IMR-90 (cell line): ENCODE data around the gene R3HDML. TPM values are rescaled to one million over a fixed set of nuclear protein-coding genes. Genes with fewer than 3 reads are reported as not detected.

Experiments
- ATAC-seq: fragments of 200-7000 bp; cut with Tn5 transposase; 2 replicates; pipeline ENCODE4 v1.9.1; 2020; ENCODE audit warnings: low read depth, mild to moderate bottlenecking, moderate library complexity
- BruUV-seq: library from RNA; stranded (reverse); fragments of 400-500 nt; replicated peaks from 2 replicates; lab custom pipeline; 2021; lab: Mats Ljungman, UMichigan
- CTCF ChIA-PET: fragments of 300-600 bp; formaldehyde crosslinking; extraction: SDS; loops from one replicate; lab custom pipeline; 2021; ENCODE audit warnings: antibody characterized with exemption; lab: Yijun Ruan, JAX
- POLR2A ChIA-PET: fragments of 300-600 bp; sonication (Branson Sonifier 250); formaldehyde crosslinking; loops from one replicate; lab custom pipeline; 2022; ENCODE audit warnings: antibody characterized with exemption; ENCODE audit not compliant: unreplicated experiment; lab: Charles Lee
- DNase-seq: peaks from one replicate; pipeline ENCODE4 v3.0.0; 2013
- H2AFZ ChIP-seq: replicated peaks from 2 replicates; pipeline ENCODE3; 2013; ENCODE audit warnings: low read length, mild to moderate bottlenecking; ENCODE audit not compliant: poor library complexity
- H2AK5ac ChIP-seq: 2 replicates; pipeline ENCODE4 v1.6.1; 2013; ENCODE audit warnings: low read depth, low read length, inconsistent platforms
- H2AK9ac ChIP-seq: replicated peaks from 2 replicates; pipeline ENCODE3; 2013; ENCODE audit warnings: mild to moderate bottlenecking, low read depth, low read length, moderate library complexity; ENCODE audit not compliant: poor library complexity
- H2BK120ac ChIP-seq: 2 replicates; pipeline ENCODE4 v1.6.1; 2013; ENCODE audit warnings: low read depth, low read length, inconsistent platforms
- H2BK15ac ChIP-seq: 3 replicates; pipeline ENCODE4 v1.6.1; 2013; ENCODE audit warnings: low read depth, low read length, inconsistent platforms
- H2BK20ac ChIP-seq: 2 replicates; pipeline ENCODE4 v1.6.1; 2013; ENCODE audit warnings: low read depth, mild to moderate bottlenecking, inconsistent platforms, low read length, moderate library complexity
- H2BK5ac ChIP-seq: 2 replicates; pipeline ENCODE4 v1.6.1; 2013; ENCODE audit warnings: mild to moderate bottlenecking, low read depth, low read length, inconsistent platforms; ENCODE audit not compliant: poor library complexity, severe bottlenecking
- H3K14ac ChIP-seq: replicated peaks from 2 replicates; pipeline ENCODE4 v1.6.1; 2013; ENCODE audit warnings: low read depth, low read length, inconsistent platforms
- H3K18ac ChIP-seq: 2 replicates; pipeline ENCODE4 v1.6.1; 2013; ENCODE audit warnings: low read depth, low read length, control low read depth
- H3K23ac ChIP-seq: 2 replicates; pipeline ENCODE4 v1.6.1; 2013; ENCODE audit warnings: low read depth, low read length, inconsistent platforms
- H3K27ac ChIP-seq: 2 replicates; pipeline ENCODE4 v1.5.1; 2013; ENCODE audit warnings: mild to moderate bottlenecking, control low read depth, low read length; ENCODE audit not compliant: insufficient read depth
- H3K27me3 ChIP-seq: 2 replicates; pipeline ENCODE4 v1.6.1; 2013; ENCODE audit warnings: low read length; ENCODE audit not compliant: control insufficient read depth, insufficient read depth
- H3K36me3 ChIP-seq: 2 replicates; pipeline ENCODE4 v1.6.1; 2013; ENCODE audit warnings: low read length, mixed read lengths; ENCODE audit not compliant: control insufficient read depth, insufficient read depth
- H3K4ac ChIP-seq: 2 replicates; pipeline ENCODE4 v1.6.1; 2013; ENCODE audit warnings: low read depth, low read length, inconsistent platforms
- H3K4me1 ChIP-seq: 2 replicates; pipeline ENCODE4 v1.6.1; 2013; ENCODE audit warnings: low read length, mixed read lengths; ENCODE audit not compliant: control insufficient read depth, insufficient read depth
- H3K4me2 ChIP-seq: 2 replicates; pipeline ENCODE4 v1.6.1; 2013; ENCODE audit warnings: low read depth, mild to moderate bottlenecking, control low read depth, low read length, moderate library complexity
- H3K4me3 ChIP-seq: 2 replicates; pipeline ENCODE4 v1.5.1; 2013; ENCODE audit warnings: low read depth, mild to moderate bottlenecking, control low read depth, low read length, moderate library complexity; ENCODE audit not compliant: insufficient read depth
- H3K56ac ChIP-seq: 2 replicates; pipeline ENCODE4 v1.6.1; 2013; ENCODE audit warnings: low read length, inconsistent platforms; ENCODE audit not compliant: insufficient read depth; ENCODE audit errors: extremely low read depth
- H3K79me1 ChIP-seq, 2 experiments: 2 replicates each; pipeline ENCODE4 v1.6.1; 2013; ENCODE audit warnings: low read length in 2 of 2, inconsistent platforms in 1 of 2, low read depth in 1 of 2
- H3K9ac ChIP-seq: 2 replicates; pipeline ENCODE4 v1.6.1; 2013; ENCODE audit warnings: low read depth, low read length, control low read depth
- H3K9me1 ChIP-seq: 2 replicates; pipeline ENCODE4 v1.6.1; 2013; ENCODE audit warnings: low read length, inconsistent platforms; ENCODE audit not compliant: insufficient read depth
- H3K9me3 ChIP-seq: 2 replicates; pipeline ENCODE4 v1.6.1; 2013; ENCODE audit warnings: low read length; ENCODE audit not compliant: control insufficient read depth, insufficient read depth
- H4K20me1 ChIP-seq: 2 replicates; pipeline ENCODE4 v1.6.1; 2013; ENCODE audit warnings: low read length, inconsistent platforms; ENCODE audit not compliant: insufficient read depth
- H4K5ac ChIP-seq: 2 replicates; pipeline ENCODE4 v1.6.1; 2013; ENCODE audit warnings: mild to moderate bottlenecking, low read depth, low read length, control low read depth
- H4K8ac ChIP-seq, 2 experiments: 2 replicates each; pipeline ENCODE4 v1.6.1; 2013; ENCODE audit warnings: low read depth in 2 of 2, low read length in 2 of 2, control low read depth in 1 of 2, inconsistent platforms in 1 of 2
- H4K91ac ChIP-seq: 2 replicates; pipeline ENCODE4 v1.6.1; 2013; ENCODE audit warnings: low read depth, low read length, inconsistent platforms; ENCODE audit not compliant: insufficient read depth
- CTCF ChIP-seq: conservative IDR thresholded peaks from 2 replicates; pipeline ENCODE4 v1.5.1; 2012; ENCODE audit warnings: mild to moderate bottlenecking, low read depth, low read length, improper control_type of control experiment
- RAD21 ChIP-seq: IDR thresholded peaks from 2 replicates; pipeline ENCODE4 v1.6.1; 2012; ENCODE audit warnings: low read length, improper control_type of control experiment
- RCOR1 ChIP-seq: IDR thresholded peaks from 2 replicates; pipeline ENCODE4 v1.6.1; 2012; ENCODE audit warnings: mild to moderate bottlenecking, low read length, improper control_type of control experiment; ENCODE audit not compliant: insufficient replicate concordance
- SMC3 ChIP-seq: fragments of 150-350 bp; IDR thresholded peaks from 2 replicates; pipeline ENCODE4 v1.6.1; 2016; ENCODE audit warnings: low read depth, mild to moderate bottlenecking, antibody characterized with exemption, low read length, moderate library complexity
- WGBS, 2 experiments: methylation state at CpG; one replicate each; pipeline versions ENCODE4 v1.1.5 to v1.1.7; 2013; ENCODE audit warnings: missing lambda C conversion rate in 2 of 2; ENCODE audit not compliant: insufficient read length in 1 of 2; ENCODE audit errors: extremely low coverage in 2 of 2; 5-methylcytosine and 5-hydroxymethylcytosine counted together
- dilution Hi-C: fragments of 300-500 bp; cut with HindIII; formaldehyde crosslinking; loops from one replicate; pipeline ENCODE4 v1.14.3; 2018; ENCODE audit warnings: low sequenced_read_pairs; ENCODE audit not compliant: unreplicated experiment
- in situ Hi-C: fragments of 300-500 bp; cut with MboI; formaldehyde crosslinking; loops from 3 replicates; pipeline ENCODE4 v1.14.3; 2019; ENCODE audit warnings: low sequenced_read_pairs, inconsistent platforms, mixed read lengths
- intact Hi-C: fragments of 100-400 bp; cut with micrococcal nuclease; formaldehyde crosslinking; loops from 2 replicates; pipeline ENCODE4 v1.10.0; 2022
- polyA plus RNA-seq, 3 experiments: library from polyadenylated mRNA; depleted of rRNA; stranded (reverse); fragments of >200 nt; gene quantifications; 2 replicates each; pipeline ENCODE4 v1.2.3, GENCODE V29; 2012; ENCODE audit warnings: low replicate concordance in 1 of 3
- total RNA-seq: library from RNA; depleted of rRNA; stranded (reverse); fragments of >200 nt; gene quantifications from 2 replicates; pipeline ENCODE4 v1.2.3, GENCODE V29; 2012

The R3HDML gene
- total and polyA plus RNA-seq, 2 of the 4 experiments (the other 2 are of a cell fraction), result not detected

- TF ChIP-seq CTCF (peak; percentile 74), SMC3 (peak; percentile 68), RCOR1 (no peak), RAD21 (peak; percentile 68)
- no peak overlapping the region for H2BK20ac ChIP-seq
- no peak overlapping the region for H3K27ac ChIP-seq
- H3K79me1 ChIP-seq, result no peaks in the 10 kb centered on the region
- dilution Hi-C loops (no loop called here), intact Hi-C loops (loop anchor here (1.0 to 5.0 kb wide), 4 partner anchors 77 to 348 kb away; no protein-coding TSS in a partner anchor), in situ Hi-C loops (loop anchor here (5.0 to 25.0 kb wide), 2 partner anchors 223 to 478 kb away; no protein-coding TSS in a partner anchor)
- WGBS, 2 experiments, result 83% methylated on average over 1 of the region's 9 CpGs; no CpG with 5 or more reads in 1 of the 2 experiments
- no peak overlapping the region for H4K5ac ChIP-seq
- no peak overlapping the region for H4K91ac ChIP-seq
- H3K4me2 ChIP-seq, result no peak overlapping the region
- H3K4me1 ChIP-seq, result no peaks in the 10 kb centered on the region
- no peaks in the 10 kb centered on the region for H3K36me3 ChIP-seq
- no peak overlapping the region for H4K8ac ChIP-seq
- ChIA-PET CTCF (interaction anchor here (0.6 to 1.3 kb wide), 10 partner anchors 9 to 299 kb away, joined by 3 to 8 read pairs (median 4); no protein-coding TSS in a partner anchor), POLR2A (no interaction called here)
- no peak overlapping the region for H2AK5ac ChIP-seq
- no peak overlapping the region for H3K4me3 ChIP-seq
- H3K56ac ChIP-seq, result no peak overlapping the region
- peak overlapping the region; percentile 20 for H2AK9ac ChIP-seq
- no peak overlapping the region for H3K4ac ChIP-seq
- DNase-seq (peak; percentile 38), ATAC-seq (peak; percentile 68; the same call in 1 of the 2 replicates)
- no peaks in the 10 kb centered on the region for H3K9me3 ChIP-seq
- H2AFZ ChIP-seq, result no peak overlapping the region
- H2BK15ac ChIP-seq, result no peak overlapping the region
- no peak overlapping the region for H2BK5ac ChIP-seq
- H3K9me1 ChIP-seq, result no peaks in the 10 kb centered on the region
- no peak overlapping the region for H3K18ac ChIP-seq
- H2BK120ac ChIP-seq, result no peak overlapping the region
- H4K20me1 ChIP-seq, result no peaks in the 10 kb centered on the region; the same call in 1 of the 2 replicates
- no peak overlapping the region for H3K14ac ChIP-seq
- H3K9ac ChIP-seq, result no peak overlapping the region
- peaks cover 7% of the 10 kb centered on the region for H3K27me3 ChIP-seq
- BruUV-seq, result no TSS peak
- no peak overlapping the region for H3K23ac ChIP-seq
Observed at GRCh38 chr20:44384423-44385027, 47.7 kb downstream of the R3HDML start.
